Urinary bladder (tissue), 4 donors: ENCODE data around the gene HARS1. TPM values are rescaled to one million over a fixed set of nuclear protein-coding genes. Genes with fewer than 3 reads are reported as not detected.
"Not testable (repeated sequence)": the region's sequence is repeated elsewhere in the genome, so short reads cannot be mapped to it uniquely, and the experiment has no call there.

Source experiments
- DNase-seq: peaks from one replicate; pipeline ENCODE4 v3.0.0-alpha.2; 2015; ENCODE audit errors: extremely low spot score
- H3K27ac ChIP-seq: one replicate; pipeline ENCODE4 v1.5.1; 2013; ENCODE audit warnings: low read depth, mild to moderate bottlenecking, moderate library complexity
- H3K36me3 ChIP-seq: one replicate; pipeline ENCODE4 v1.6.1; 2013; ENCODE audit warnings: mild to moderate bottlenecking, moderate library complexity; ENCODE audit not compliant: insufficient read depth
- H3K4me1 ChIP-seq: one replicate; pipeline ENCODE4 v1.6.1; 2013; ENCODE audit warnings: mild to moderate bottlenecking, moderate library complexity; ENCODE audit not compliant: insufficient read depth
- H3K4me3 ChIP-seq: one replicate; pipeline ENCODE4 v1.5.1; 2013; ENCODE audit warnings: low read depth, low read length
- WGBS: extraction: QIAGEN DNeasy Blood & Tissue Kit; methylation state at CpG from one replicate; pipeline ENCODE4 v1.1.7; 2013; 5-methylcytosine and 5-hydroxymethylcytosine counted together
- polyA plus RNA-seq: library from polyadenylated mRNA; stranded (reverse); fragments of 200-250 nt; gene quantifications from one replicate; pipeline ENCODE4 v1.2.3, GENCODE V29; 2013
- total RNA-seq: library from RNA; depleted of rRNA; stranded (reverse); fragments of >200 nt; gene quantifications from one replicate; pipeline ENCODE4 v1.2.3, GENCODE V29; 2014
- donor health status: healthy with polysubstance abuse.
- donor health status: healthy.

The HARS1 gene, protein sequence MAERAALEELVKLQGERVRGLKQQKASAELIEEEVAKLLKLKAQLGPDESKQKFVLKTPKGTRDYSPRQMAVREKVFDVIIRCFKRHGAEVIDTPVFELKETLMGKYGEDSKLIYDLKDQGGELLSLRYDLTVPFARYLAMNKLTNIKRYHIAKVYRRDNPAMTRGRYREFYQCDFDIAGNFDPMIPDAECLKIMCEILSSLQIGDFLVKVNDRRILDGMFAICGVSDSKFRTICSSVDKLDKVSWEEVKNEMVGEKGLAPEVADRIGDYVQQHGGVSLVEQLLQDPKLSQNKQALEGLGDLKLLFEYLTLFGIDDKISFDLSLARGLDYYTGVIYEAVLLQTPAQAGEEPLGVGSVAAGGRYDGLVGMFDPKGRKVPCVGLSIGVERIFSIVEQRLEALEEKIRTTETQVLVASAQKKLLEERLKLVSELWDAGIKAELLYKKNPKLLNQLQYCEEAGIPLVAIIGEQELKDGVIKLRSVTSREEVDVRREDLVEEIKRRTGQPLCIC
- 31.9 TPM for total RNA-seq
- 50.5 TPM for polyA plus RNA-seq

DNA sequence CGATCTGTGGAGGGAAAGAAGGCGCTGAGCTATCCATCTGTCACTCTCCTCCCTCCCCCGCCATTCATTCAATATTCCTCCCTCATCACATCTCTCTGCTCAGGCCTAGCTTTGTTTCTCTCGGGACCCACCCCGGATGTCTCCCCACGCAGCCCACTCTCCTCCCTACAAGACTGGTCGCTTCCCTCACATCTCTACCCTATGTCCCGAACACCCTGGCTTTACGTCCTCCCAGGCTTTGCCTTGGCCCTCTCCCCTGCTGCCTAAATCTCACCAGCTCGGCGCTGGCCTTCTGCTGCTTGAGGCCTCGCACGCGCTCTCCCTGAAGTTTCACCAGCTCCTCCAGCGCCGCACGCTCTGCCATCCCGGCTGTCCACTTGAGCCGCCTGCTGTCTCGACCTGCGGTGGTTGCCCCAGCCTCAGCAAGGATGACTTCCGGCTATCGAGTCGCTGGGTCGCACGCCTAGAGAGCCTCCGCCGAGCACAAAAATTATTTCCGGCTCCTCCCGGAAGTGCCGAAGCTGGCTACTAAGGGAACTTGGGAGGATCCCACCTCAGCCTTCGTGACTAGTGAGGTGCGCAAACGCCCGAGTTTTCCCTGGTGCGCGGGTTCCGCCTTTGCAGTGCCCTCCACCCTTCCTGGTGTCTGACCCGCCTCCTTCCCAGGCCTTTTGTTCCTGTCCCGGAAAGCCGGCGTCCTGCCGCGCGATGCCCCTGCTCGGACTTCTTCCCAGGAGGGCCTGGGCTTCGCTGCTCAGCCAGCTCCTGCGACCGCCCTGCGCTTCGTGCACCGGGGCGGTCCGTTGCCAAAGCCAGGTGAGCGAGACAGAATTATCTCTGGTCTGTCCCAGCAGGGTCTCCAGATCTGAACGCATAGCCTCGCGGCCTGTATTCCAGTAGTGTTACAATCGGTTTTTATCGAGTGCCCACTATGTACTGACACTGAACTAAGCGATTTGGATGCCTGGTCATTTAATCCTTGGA, at the start of gene HARS1, which contains the start of gene HARS2:
HARS1 (minus strand) TSS at position 430 of the 984 bp plus-strand sequence; CDS start at position 364, 66 bp downstream.
HARS2 (plus strand) TSS at position 515 of the 984 bp plus-strand sequence; CDS start at position 709, 194 bp downstream.
- peak; percentile 80 for DNase-seq
- peak within 1 kb of the TSS; percentile 66 for H3K4me3 ChIP-seq
- peak within 1 kb of the TSS; percentile 38 for H3K27ac ChIP-seq
- WGBS, result under 1% methylated on average over 61 of the region's 61 CpGs
- peaks cover 1% of the 10 kb centered on the region for H3K36me3 ChIP-seq
- H3K4me1 ChIP-seq, result no peaks in the 10 kb centered on the region

DNA sequence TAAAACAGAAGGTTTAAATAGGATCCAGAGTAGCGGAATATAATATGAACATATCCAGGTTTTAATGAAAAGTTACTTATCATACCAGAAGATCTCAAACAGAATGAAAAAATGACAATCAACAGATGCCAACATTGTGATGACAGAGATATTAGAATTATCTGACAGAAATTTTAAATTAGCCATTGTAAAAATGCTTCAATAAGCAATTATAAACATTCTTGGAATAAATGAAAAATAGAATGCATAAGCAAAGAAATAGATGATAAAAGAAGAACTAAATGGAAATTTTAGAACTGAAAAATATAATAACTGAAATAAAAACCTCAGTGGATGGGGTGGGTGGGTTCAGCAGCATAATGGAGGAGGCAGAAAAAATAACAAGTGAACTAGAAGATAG, 46.3 kb upstream of the HARS1 start:
- H3K36me3 ChIP-seq, result no peaks in the 10 kb centered on the region
- H3K4me1 ChIP-seq, result no peaks in the 10 kb centered on the region
- DNase-seq, result no peak
- H3K4me3 ChIP-seq, result no peak overlapping the region
- 69% methylated on average over 1 of the region's 1 CpG for WGBS
- no peak overlapping the region for H3K27ac ChIP-seq

DNA sequence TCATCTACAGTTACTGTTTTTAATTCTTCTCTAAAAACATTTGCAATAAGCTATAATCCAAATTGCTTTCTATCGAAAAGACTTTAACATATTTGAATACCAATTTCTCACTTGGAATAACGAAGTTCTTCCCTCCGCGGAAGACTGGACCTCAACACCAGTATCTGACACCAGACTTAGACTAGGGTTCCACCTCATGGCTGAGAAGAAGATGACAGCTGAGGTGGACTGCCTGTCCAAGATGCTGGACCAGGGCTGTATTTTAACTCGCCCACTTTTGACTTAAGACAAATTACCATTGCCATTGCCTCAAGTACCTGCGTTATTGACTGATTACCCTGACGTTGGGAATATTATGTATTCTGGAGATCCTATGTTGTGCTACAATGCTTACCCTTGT, 43.2 kb upstream of the HARS1 start:
- WGBS, result 56% methylated on average over 7 of the region's 7 CpGs
- Histone ChIP-seq H3K4me3 (no peak overlapping the region), H3K4me1 (no peaks in the 10 kb centered on the region), H3K27ac (no peak overlapping the region), H3K36me3 (no peaks in the 10 kb centered on the region)
- DNase-seq, result no peak

DNA sequence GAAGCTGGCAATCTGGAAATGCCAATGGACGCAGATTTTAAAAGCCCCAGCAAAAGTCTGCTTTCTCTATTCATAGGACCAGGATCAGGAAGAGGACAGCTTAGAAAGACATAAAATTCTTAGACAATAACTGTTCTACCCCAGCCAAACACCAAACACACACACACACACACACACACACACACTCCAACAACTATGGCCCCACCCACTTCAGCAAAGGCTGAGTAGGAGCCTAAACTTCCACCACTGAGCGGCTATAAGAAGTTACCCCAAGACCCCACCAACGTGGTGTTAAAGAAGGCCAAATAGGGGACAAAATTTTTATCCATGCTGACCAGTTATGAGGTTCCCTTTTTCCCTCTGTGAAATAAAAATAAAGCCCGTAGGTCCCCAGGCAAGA, 41.9 kb upstream of the HARS1 start:
- no peak overlapping the region for H3K27ac ChIP-seq
- H3K36me3 ChIP-seq, result no peaks in the 10 kb centered on the region
- no peak for DNase-seq
- no peaks in the 10 kb centered on the region for H3K4me1 ChIP-seq
- 70% methylated on average over 4 of the region's 4 CpGs for WGBS
- no peak overlapping the region for H3K4me3 ChIP-seq

DNA sequence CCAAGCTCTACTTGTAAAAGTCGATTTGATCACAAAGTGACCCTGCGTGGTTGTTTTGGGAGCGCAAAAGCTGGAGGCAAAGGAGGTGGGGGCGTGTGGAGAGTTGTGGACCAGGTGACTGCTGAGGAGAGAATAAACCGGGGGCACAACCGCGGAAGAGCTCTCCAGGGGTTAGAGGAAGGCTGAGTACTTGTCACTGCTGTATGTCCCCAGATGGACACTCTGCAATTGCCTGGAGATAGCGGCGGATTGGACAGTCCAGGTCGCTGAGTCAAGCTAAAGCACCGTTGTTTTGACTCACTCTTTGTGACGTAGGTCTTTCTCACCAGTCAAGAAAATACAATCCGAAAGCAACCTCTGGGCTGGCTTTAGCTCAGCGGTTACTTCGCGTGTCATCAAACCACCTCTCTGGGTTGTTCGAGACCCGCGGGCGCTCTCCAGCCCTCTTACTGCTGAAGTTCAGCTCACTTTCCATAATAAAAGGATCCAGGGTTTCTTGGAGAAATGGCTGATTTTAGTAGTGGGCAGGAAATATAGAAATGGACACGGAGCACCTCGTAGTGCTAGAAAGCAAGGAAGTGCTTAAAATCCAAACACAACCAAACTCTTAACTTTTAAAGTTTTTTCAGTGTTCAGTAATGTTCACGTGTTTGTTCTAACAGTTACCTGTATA, 34.8 kb upstream of the HARS1 start:
- Histone ChIP-seq H3K4me1 (no peaks in the 10 kb centered on the region), H3K4me3 (no peak overlapping the region), H3K36me3 (no peaks in the 10 kb centered on the region), H3K27ac (no peak overlapping the region)
- peak; percentile 11 for DNase-seq
- 5% methylated on average over 23 of the region's 23 CpGs for WGBS

DNA sequence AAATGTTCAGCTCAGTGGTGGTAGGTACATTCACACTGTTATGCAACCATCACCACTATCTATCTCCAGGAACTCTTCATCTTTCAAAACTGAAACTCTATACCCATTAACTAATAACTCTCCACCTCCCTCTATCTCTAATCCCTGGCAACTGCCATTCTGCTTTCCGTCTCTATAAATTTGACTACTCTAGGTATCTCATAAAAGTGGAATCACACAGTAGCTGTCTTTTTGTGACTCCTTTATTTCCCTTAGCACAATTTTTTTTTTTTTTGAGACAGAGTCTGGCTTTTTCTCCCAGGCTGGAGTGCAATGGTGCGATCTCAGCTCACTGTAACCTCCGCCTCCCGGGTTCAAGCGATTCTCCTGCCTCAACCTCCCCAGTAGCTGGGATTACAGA, 30.2 kb upstream of the HARS1 start:
- WGBS, result 77% methylated on average over 5 of the region's 5 CpGs
- not testable (repeated sequence) for H3K4me1 ChIP-seq

DNA sequence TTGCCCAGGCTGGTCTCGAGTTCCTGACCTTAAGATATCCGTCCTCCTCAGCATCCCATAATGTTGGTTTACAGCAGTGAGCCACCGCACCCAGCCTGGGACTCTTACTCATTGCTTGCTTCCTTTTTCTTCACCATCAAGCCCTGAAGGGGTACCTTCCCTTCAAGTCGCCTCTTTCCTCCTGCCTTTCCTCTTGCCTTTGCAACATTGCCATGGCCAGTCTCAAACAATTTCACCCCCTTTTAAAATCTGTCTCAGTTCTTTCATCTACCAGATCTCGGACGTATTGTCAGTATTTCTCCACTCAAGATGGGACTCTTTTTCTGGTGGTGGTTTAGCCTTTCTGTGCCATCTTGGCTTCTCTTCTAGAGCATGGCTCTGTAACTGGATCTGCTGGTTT, 29.6 kb upstream of the HARS1 start:
- WGBS, result 60% methylated on average over 6 of the region's 6 CpGs
- H3K4me1 ChIP-seq, H3K4me3 ChIP-seq, H3K27ac ChIP-seq, DNase-seq, H3K36me3 ChIP-seq: not testable (repeated sequence)

More for the DNA sequence above, 30.2 kb upstream of the HARS1 start:
- not testable (repeated sequence) for H3K27ac ChIP-seq, H3K36me3 ChIP-seq, DNase-seq, H3K4me3 ChIP-seq

DNA sequence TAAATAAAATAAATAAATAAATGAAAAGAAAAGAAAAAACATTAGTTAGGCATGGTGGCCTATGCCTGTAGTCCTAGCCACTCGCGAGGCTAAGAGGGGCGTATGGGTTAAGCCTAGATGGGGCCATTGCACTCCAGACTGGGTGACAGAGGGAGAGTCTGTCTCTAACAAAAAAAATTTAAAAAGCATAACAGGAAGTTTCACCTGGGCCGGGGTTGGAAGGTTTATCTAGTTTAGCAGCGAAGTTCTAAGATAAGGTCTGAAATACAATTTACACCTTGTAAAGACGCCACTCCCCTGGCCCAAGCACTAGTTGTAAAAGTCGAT, 27.1 kb upstream of the HARS1 start:
- WGBS, result 64% methylated on average over 7 of the region's 7 CpGs

DNA sequence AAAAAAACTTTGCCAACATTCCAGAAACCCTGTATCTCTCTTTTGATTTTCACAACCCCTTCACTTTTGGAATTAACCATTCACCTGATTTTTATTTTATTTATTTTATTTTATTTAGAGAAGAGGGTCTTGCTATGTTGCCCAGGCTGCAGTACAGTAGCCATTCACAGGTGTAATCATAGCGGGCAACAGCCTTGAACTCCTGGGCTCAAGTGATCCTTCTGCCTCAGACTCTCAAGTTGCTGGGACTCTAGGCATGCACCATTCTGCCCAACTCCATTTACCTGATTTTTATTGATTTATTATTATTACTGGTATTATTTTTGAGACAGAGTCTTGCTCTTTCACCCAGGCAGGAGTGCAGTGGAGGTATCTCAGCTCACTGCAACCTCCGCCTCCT, 25.1 kb upstream of the HARS1 start:
- H3K36me3 ChIP-seq, DNase-seq, H3K4me3 ChIP-seq, H3K4me1 ChIP-seq, H3K27ac ChIP-seq: not testable (repeated sequence)
- 93% methylated on average over 2 of the region's 2 CpGs for WGBS

More for the DNA sequence above, 27.1 kb upstream of the HARS1 start:
- H3K36me3 ChIP-seq, result no peaks in the 10 kb centered on the region
- no peak overlapping the region for H3K27ac ChIP-seq
- DNase-seq, result no peak
- no peaks in the 10 kb centered on the region for H3K4me1 ChIP-seq
- H3K4me3 ChIP-seq, result no peak overlapping the region

DNA sequence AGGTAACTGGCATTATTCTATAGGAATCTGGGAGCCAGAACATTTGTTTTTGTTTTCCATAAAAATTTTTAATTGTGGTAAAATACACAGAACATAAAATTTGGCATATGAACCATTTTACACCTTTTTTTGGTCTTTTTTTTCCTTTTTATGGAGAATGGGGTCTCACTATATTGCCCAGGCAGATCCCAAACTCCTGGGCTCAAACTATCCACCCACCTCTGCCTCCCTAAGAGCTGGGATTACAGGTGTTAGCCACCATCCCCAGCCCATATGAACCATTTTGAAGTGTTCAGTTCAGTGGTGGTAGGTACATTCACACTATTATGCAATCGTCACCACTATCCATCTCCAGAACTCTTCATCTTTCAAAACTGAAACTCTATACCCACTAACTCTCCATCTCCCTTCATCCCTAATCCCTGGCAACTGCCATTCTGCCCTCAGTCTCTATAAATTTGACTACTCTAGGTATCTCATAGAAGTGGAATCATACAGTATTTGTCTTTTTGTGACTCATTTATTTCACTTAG, 22.5 kb upstream of the HARS1 start:
- Histone ChIP-seq H3K27ac (no peak overlapping the region), H3K4me1 (no peaks in the 10 kb centered on the region), H3K36me3 (no peaks in the 10 kb centered on the region), H3K4me3 (no peak overlapping the region)
- WGBS, result 98% methylated on average over 1 of the region's 1 CpG
- no peak for DNase-seq

DNA sequence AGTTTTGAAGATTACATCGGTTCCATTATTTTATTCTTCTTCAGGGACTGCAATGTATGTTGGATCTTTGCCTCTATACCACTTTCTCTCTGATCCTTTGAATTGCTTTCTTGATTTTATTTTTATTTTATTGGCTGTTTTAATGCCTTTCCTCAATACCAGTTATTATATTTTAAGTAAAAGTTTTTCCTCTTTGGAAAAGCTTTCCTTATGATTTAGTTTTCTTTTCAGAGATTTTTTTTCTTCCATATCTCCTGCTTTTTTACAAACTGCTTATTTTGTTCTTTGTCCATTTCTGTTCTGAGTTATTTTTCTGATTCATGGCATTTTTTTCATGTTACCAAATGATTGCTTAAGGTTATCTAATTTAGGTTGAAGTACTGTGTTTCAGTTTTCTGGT, 20.6 kb upstream of the HARS1 start:
- 87% methylated on average over 1 of the region's 1 CpG for WGBS
- no peak for DNase-seq

DNA sequence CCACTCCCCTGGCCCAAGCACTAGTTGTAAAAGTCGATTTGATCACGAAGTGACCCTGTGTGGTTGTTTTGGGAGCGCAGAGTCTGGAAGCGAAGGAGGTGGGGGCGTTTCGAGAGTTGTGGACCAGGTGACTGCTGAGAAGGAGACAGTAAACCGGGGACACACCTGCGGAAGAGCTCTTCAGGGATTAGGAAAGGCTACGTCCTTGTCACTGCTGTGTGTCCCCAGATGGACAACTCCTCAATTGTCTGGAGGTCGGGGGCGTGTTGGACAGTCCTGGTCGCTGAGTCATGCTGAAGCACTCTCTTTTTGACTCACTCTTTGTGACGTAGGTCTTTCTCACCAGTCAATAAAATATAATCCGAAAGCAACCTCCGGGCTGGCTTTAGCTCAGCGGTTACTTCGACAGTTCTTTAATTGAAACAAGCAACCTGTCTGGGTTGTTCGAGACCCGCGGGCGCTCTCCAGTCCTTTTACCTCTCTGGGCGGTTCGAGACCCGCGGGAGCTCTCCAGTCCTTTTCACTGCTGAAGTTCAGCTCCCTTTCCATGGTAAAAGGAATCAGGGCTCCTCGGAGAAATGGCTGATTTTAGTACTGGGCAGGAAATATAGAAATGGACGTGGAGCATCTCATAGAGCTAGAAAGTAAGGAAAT, 19.9 kb upstream of the HARS1 start:
- peak; percentile 94 for DNase-seq
- H3K4me3 ChIP-seq, result peak overlapping the region; percentile 42
- H3K4me1 ChIP-seq, result no peaks in the 10 kb centered on the region
- no peaks in the 10 kb centered on the region for H3K36me3 ChIP-seq
- H3K27ac ChIP-seq, result peak overlapping the region; percentile 85
- under 1% methylated on average over 27 of the region's 27 CpGs for WGBS

More for the DNA sequence above, 20.6 kb upstream of the HARS1 start:
- H3K4me1 ChIP-seq, result no peaks in the 10 kb centered on the region
- no peak overlapping the region for H3K4me3 ChIP-seq
- H3K36me3 ChIP-seq, result no peaks in the 10 kb centered on the region
- no peak overlapping the region for H3K27ac ChIP-seq
